ENCODE measurements around the gene TBC1D1. TPM values are rescaled to one million over a fixed set of nuclear protein-coding genes. Genes with fewer than 3 reads are reported as not detected.
"Not testable (repeated sequence)": the region's sequence is repeated elsewhere in the genome, so short reads cannot be mapped to it uniquely, and the experiment has no call there.

The TBC1D1 gene
- total RNA-seq, 1 experiment from 2014 or later = 42.6 TPM

GRCh38 chr4:37973441-37973840 lies 82.6 kb downstream of the TBC1D1 start:
- Histone ChIP-seq H3K4me3 (ENCODE audit: low read depth, low read length, poor library complexity, severe bottlenecking) (no peak overlapping the region), H3K4me1 (ENCODE audit: insufficient read depth, low read length, poor library complexity, severe bottlenecking) (peaks cover 5% of the 10 kb centered on the region), H3K9me3 (ENCODE audit: low read depth, low read length, poor library complexity, severe bottlenecking) (no peaks in the 10 kb centered on the region), H3K36me3 (ENCODE audit: insufficient read depth, low read length, poor library complexity, severe bottlenecking) (no peaks in the 10 kb centered on the region), H3K27ac (ENCODE audit: low read depth, low read length, poor library complexity, severe bottlenecking) (no peak overlapping the region), H3K27me3 (replicated peaks; ENCODE audit: insufficient read depth, low read depth, low read length, poor library complexity) (no peaks in the 10 kb centered on the region)
- intact Hi-C loops (cut with micrococcal nuclease; ENCODE audit: unreplicated experiment) = loop anchor here (10.0 kb wide), 1 partner anchor 169 kb away; no protein-coding TSS in a partner anchor
- no peak for DNase-seq (ENCODE audit: low spot score)
- BruUV-seq (replicated peaks) = no TSS peak
- TF ChIP-seq CTCF (conservative IDR thresholded peaks at IDR 0.05; ENCODE audit: low read depth, low read length) = no peak
- TF ChIP-seq EZH2 (IDR thresholded peaks at IDR 0.05; ENCODE audit: borderline replicate concordance, low read depth, low read length, poor library complexity, severe bottlenecking) = no peak
- POLR2A ChIA-PET (ENCODE audit: low non-redundant PET) = no interaction called here
- CTCF ChIA-PET = no interaction called here

DNA sequence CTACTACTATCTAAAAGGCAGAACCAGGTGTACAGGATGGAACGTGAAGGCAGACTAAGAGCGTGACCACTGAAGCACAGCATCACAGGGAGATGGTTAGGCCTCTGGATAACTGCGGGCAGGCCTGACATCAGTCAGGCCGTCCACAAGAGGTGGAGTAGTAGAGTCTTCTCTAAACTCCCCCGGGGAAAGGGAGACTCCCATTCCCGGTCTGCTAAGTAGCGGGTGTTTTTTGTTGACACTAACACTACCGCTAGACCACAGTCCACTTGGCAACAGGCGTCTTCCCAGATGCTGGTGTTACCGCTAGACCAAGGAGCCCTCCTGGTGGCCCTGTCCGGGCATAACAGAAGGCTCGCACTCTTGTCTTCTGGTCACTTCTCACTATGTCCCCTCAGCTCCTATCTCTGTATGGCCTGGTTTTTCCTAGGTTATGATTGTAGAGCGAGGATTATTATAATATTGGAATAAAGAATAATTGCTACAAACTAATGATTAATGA lies 84.5 kb downstream of the TBC1D1 start:
- H3K9me3 ChIP-seq (ENCODE audit: low read depth, low read length, poor library complexity, severe bottlenecking); BruUV-seq (replicated peaks); POLR2A ChIA-PET (ENCODE audit: low non-redundant PET); H3K27ac ChIP-seq (ENCODE audit: low read depth, low read length, poor library complexity, severe bottlenecking); H3K36me3 ChIP-seq (ENCODE audit: insufficient read depth, low read length, poor library complexity, severe bottlenecking); H3K4me3 ChIP-seq (ENCODE audit: low read depth, low read length, poor library complexity, severe bottlenecking); H3K4me1 ChIP-seq (ENCODE audit: insufficient read depth, low read length, poor library complexity, severe bottlenecking); CTCF ChIA-PET; H3K27me3 ChIP-seq (replicated peaks; ENCODE audit: insufficient read depth, low read depth, low read length, poor library complexity); DNase-seq (ENCODE audit: low spot score): not testable (repeated sequence)
- intact Hi-C loops (cut with micrococcal nuclease; ENCODE audit: unreplicated experiment) = loop anchor here (10.0 kb wide), 1 partner anchor 171 kb away; no protein-coding TSS in a partner anchor

DNA sequence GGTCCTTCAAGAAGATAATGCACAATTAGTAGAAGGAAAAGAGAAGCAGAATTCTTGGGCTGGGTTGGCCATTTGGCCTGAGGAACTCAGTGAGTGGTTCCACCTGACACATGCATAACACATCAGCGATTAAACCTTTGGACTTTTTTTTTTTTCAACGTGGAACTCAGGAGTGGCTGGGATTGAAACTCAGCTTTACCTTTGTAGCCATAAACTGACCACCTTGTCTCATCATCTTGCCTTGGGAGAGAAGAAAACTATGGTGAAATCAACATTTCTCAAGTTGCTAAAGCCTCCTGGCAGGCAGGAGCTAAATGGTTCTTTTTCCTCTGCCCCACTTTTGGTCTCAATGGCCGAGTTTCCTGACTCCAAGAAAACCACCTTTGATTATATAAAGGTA lies 85.6 kb downstream of the TBC1D1 start:
- intact Hi-C loops (cut with micrococcal nuclease; ENCODE audit: unreplicated experiment) = loop anchor here (10.0 kb wide), 1 partner anchor 172 kb away; no protein-coding TSS in a partner anchor
- Histone ChIP-seq H3K36me3 (ENCODE audit: insufficient read depth, low read length, poor library complexity, severe bottlenecking) (no peaks in the 10 kb centered on the region), H3K4me1 (ENCODE audit: insufficient read depth, low read length, poor library complexity, severe bottlenecking) (peaks cover 8% of the 10 kb centered on the region), H3K27ac (ENCODE audit: low read depth, low read length, poor library complexity, severe bottlenecking) (no peak overlapping the region), H3K4me3 (ENCODE audit: low read depth, low read length, poor library complexity, severe bottlenecking) (peak overlapping the region; percentile 82), H3K27me3 (replicated peaks; ENCODE audit: insufficient read depth, low read depth, low read length, poor library complexity) (no peaks in the 10 kb centered on the region), H3K9me3 (ENCODE audit: low read depth, low read length, poor library complexity, severe bottlenecking) (no peaks in the 10 kb centered on the region)
- TF ChIP-seq CTCF (conservative IDR thresholded peaks at IDR 0.05; ENCODE audit: low read depth, low read length) = no peak
- no peak for TF ChIP-seq EZH2 (IDR thresholded peaks at IDR 0.05; ENCODE audit: borderline replicate concordance, low read depth, low read length, poor library complexity, severe bottlenecking)
- DNase-seq (ENCODE audit: low spot score) = no peak
- CTCF ChIA-PET = no interaction called here
- POLR2A ChIA-PET (ENCODE audit: low non-redundant PET) = no interaction called here
- no TSS peak for BruUV-seq (replicated peaks)

DNA sequence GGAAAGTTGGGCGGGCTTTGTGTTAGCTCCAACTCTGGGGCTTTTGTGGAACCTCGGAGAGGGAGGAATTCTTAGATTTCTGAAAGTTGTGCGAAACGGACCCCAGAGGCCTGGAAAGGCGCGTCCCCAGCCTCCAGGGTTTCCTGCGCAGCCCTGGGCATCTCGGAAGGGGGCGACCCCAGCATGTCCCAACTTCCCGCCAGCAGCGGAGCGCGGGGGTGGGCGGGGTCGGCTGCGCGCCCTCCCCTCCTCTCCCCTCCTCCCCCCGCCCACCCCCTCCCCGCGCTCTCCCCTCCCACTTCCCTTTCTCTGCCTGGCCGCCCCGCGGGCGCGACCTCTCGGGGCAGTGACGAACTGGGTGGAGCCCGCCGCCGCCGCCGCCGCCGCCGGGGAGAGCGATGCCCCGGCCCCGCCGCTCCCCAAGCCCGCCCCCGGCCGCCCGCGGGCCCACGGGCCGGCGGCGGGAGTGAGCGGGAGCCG lies 86.1 kb downstream of the TBC1D1 start:
- POLR2A ChIA-PET (ENCODE audit: low non-redundant PET) = no interaction called here
- DNase-seq (ENCODE audit: low spot score) = peak; percentile 69
- TF ChIP-seq EZH2 (IDR thresholded peaks at IDR 0.05; ENCODE audit: borderline replicate concordance, low read depth, low read length, poor library complexity, severe bottlenecking) (no peak), CTCF (conservative IDR thresholded peaks at IDR 0.05; ENCODE audit: low read depth, low read length) (no peak)
- H3K27ac ChIP-seq (ENCODE audit: low read depth, low read length, poor library complexity, severe bottlenecking) = no peak overlapping the region
- H3K36me3 ChIP-seq (ENCODE audit: insufficient read depth, low read length, poor library complexity, severe bottlenecking) = no peaks in the 10 kb centered on the region
- CTCF ChIA-PET = no interaction called here
- H3K4me3 ChIP-seq (ENCODE audit: low read depth, low read length, poor library complexity, severe bottlenecking) = peak overlapping the region; percentile 82
- no peaks in the 10 kb centered on the region for H3K27me3 ChIP-seq (replicated peaks; ENCODE audit: insufficient read depth, low read depth, low read length, poor library complexity)
- intact Hi-C loops (cut with micrococcal nuclease; ENCODE audit: unreplicated experiment) = loop anchor here (10.0 kb wide), 1 partner anchor 172 kb away; no protein-coding TSS in a partner anchor
- no TSS peak for BruUV-seq (replicated peaks)
- no peaks in the 10 kb centered on the region for H3K9me3 ChIP-seq (ENCODE audit: low read depth, low read length, poor library complexity, severe bottlenecking)
- H3K4me1 ChIP-seq (ENCODE audit: insufficient read depth, low read length, poor library complexity, severe bottlenecking) = peaks cover 8% of the 10 kb centered on the region
